WTC11 (cell line): ENCODE results near the gene NCAPD2. TPM values are rescaled to one million over a fixed set of nuclear protein-coding genes. Genes with fewer than 3 reads are reported as not detected.
A peak's percentile ranks its signal among the peaks of the same experiment; 100 is the strongest.

Source experiments
- ATAC-seq: fragments of 200-7000 bp; cut with Tn5 transposase; 2 replicates; pipeline ENCODE4 v1.10.0; 2021; ENCODE audit warnings: mild to moderate bottlenecking, moderate library complexity
- CTCF ChIA-PET: fragments of 300-600 bp; sonication (Branson Sonifier 250); formaldehyde crosslinking; loops from one replicate; lab custom pipeline; 2021; ENCODE audit warnings: antibody characterized with exemption; lab: Charles Lee
- POLR2A ChIA-PET: fragments of 350-600 bp; sonication (Branson Sonifier 250); formaldehyde crosslinking; loops from one replicate; lab custom pipeline; 2021; ENCODE audit warnings: antibody characterized with exemption; lab: Charles Lee
- DNase-seq: peaks from one replicate; pipeline ENCODE4 v3.0.0; 2021; ENCODE audit warnings: low spot score
- H3K27ac Mint-ChIP-seq: 2 replicates; pipeline ENCODE4 v1.8.0; 2021; ENCODE audit warnings: mixed read lengths
- H3K27me3 Mint-ChIP-seq: 2 replicates; pipeline ENCODE4 v1.8.0; 2021; ENCODE audit warnings: low read depth, mild to moderate bottlenecking, moderate library complexity, mixed read lengths
- H3K36me3 Mint-ChIP-seq: 2 replicates; pipeline ENCODE4 v1.8.0; 2021; ENCODE audit warnings: mixed read lengths
- H3K4me1 Mint-ChIP-seq: 2 replicates; pipeline ENCODE4 v1.8.0; 2022; ENCODE audit warnings: mixed read lengths
- H3K4me3 Mint-ChIP-seq: 2 replicates; pipeline ENCODE4 v1.8.0; 2021; ENCODE audit warnings: mild to moderate bottlenecking, moderate library complexity, mixed read lengths
- H3K9me3 Mint-ChIP-seq: 2 replicates; pipeline ENCODE4 v1.8.0; 2021; ENCODE audit warnings: mixed read lengths
- CREB1 ChIP-seq: sonication (generic); formaldehyde crosslinking; IDR thresholded peaks from 2 replicates; pipeline ENCODE4 v1.8.0; 2023; ENCODE audit warnings: mild to moderate bottlenecking, missing genetic modification reagents
- ESRRA ChIP-seq: sonication (generic); formaldehyde crosslinking; IDR thresholded peaks from 2 replicates; pipeline ENCODE4 v1.8.1; 2022; ENCODE audit warnings: mild to moderate bottlenecking, missing genetic modification reagents, borderline replicate concordance
- ETV6 ChIP-seq: sonication (generic); formaldehyde crosslinking; IDR thresholded peaks from 2 replicates; pipeline ENCODE4 v1.8.1; 2022; ENCODE audit warnings: mild to moderate bottlenecking, missing genetic modification reagents
- GTF2I ChIP-seq: fragments of 250-450 bp; sonication (Bioruptor Pico); conservative IDR thresholded peaks from 2 replicates; pipeline ENCODE4 v1.4.0; 2021; ENCODE audit warnings: mild to moderate bottlenecking
- IRF2 ChIP-seq: sonication (generic); formaldehyde crosslinking; IDR thresholded peaks from 2 replicates; pipeline ENCODE4 v1.8.0; 2022; ENCODE audit warnings: low read depth, missing genetic modification reagents, borderline replicate concordance
- NR3C1 ChIP-seq: sonication (generic); formaldehyde crosslinking; conservative IDR thresholded peaks from 2 replicates; pipeline ENCODE4 v1.8.1; 2023; ENCODE audit warnings: low read depth, mild to moderate bottlenecking, missing genetic modification reagents
- PRRX2 ChIP-seq: fragments of 250-450 bp; sonication (Bioruptor Pico); IDR thresholded peaks from 2 replicates; pipeline ENCODE4 v1.8.0; 2021; ENCODE audit warnings: mild to moderate bottlenecking
- ZNF138 ChIP-seq: sonication (generic); formaldehyde crosslinking; conservative IDR thresholded peaks from 2 replicates; pipeline ENCODE4 v1.8.1; 2022; ENCODE audit warnings: mild to moderate bottlenecking, moderate library complexity, missing genetic modification reagents
- ZNF396 ChIP-seq: fragments of 250-450 bp; sonication (Bioruptor Pico); IDR thresholded peaks from 2 replicates; pipeline ENCODE4 v1.8.0; 2021; ENCODE audit warnings: mild to moderate bottlenecking, moderate library complexity, borderline replicate concordance
- ZNF416 ChIP-seq: fragments of 250-450 bp; sonication (Bioruptor Pico); IDR thresholded peaks from 2 replicates; pipeline ENCODE4 v1.9.0; 2021; ENCODE audit warnings: mild to moderate bottlenecking, inconsistent platforms
- ZNF423 ChIP-seq: fragments of 250-450 bp; sonication (Bioruptor Pico); IDR thresholded peaks from 2 replicates; pipeline ENCODE4 v2.1.2; 2022; ENCODE audit warnings: mild to moderate bottlenecking, moderate library complexity
- total RNA-seq: library from RNA; stranded (reverse); gene quantifications from 3 replicates; pipeline ENCODE4 v1.2.3, GENCODE V29; 2021
- TF ChIP-seq, protein P1 (sequence below): sonication (generic); formaldehyde crosslinking; IDR thresholded peaks from 2 replicates; pipeline ENCODE4 v1.8.0; 2023; ENCODE audit warnings: mild to moderate bottlenecking, missing genetic modification reagents
- TF ChIP-seq, protein P2 (sequence below): fragments of 250-450 bp; sonication (Bioruptor Pico); IDR thresholded peaks from 2 replicates; pipeline ENCODE4 v2.1.2; 2022; ENCODE audit warnings: mild to moderate bottlenecking, moderate library complexity
- TF ChIP-seq, protein P3 (sequence below): sonication (generic); formaldehyde crosslinking; IDR thresholded peaks from 2 replicates; pipeline ENCODE4 v1.8.1; 2023; ENCODE audit warnings: mild to moderate bottlenecking, missing genetic modification reagents
- TF ChIP-seq, protein P4 (sequence below): sonication (generic); formaldehyde crosslinking; IDR thresholded peaks from 2 replicates; pipeline ENCODE4 v1.8.1; 2022; ENCODE audit warnings: mild to moderate bottlenecking, moderate library complexity, missing genetic modification reagents
- TF ChIP-seq, protein P5 (sequence below): sonication (generic); formaldehyde crosslinking; conservative IDR thresholded peaks from 2 replicates; pipeline ENCODE4 v1.8.1; 2022; ENCODE audit warnings: mild to moderate bottlenecking, missing genetic modification reagents
- TF ChIP-seq, protein P6 (sequence below): fragments of 250-450 bp; sonication (Bioruptor Pico); IDR thresholded peaks from 2 replicates; pipeline ENCODE4 v1.9.0; 2021; ENCODE audit warnings: moderate library complexity, mild to moderate bottlenecking, inconsistent platforms, borderline replicate concordance
- TF ChIP-seq, protein P7 (sequence below): sonication (generic); formaldehyde crosslinking; IDR thresholded peaks from 2 replicates; pipeline ENCODE4 v1.8.0; 2022; ENCODE audit warnings: mild to moderate bottlenecking, missing genetic modification reagents

Gene NCAPD2
- total RNA-seq, 1 experiment from 2014 or later, result 141 TPM

DNA sequence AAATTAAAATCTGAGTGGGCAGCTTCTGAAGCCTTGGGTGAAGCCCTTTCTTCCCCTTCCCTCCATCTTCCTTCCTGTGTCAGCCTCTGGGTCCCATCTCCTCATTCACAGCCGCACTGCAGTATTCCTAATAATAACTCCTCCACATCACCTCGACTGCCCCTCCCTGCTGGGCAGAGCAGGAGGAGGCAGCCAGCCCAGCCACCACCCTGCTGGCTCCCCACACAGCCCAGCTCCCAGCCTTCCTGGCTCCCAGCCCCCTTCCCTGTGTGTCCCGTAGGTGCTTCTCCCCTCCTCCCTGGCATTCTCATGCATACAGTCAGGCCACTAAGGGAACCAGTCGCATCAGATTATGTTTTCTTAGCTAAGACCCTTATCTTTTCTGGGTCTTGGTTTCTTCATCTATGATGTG lies 58.2 kb downstream of the NCAPD2 start:
- no peak for ATAC-seq
- CTCF ChIA-PET, result interaction anchor here (0.9 to 13.4 kb wide), 6 partner anchors 12 to 201 kb away, joined by 3 to 195 read pairs (median 8); partner anchors contain the start of genes MLF2 and VAMP1
- Mint-ChIP-seq H3K36me3 (peaks cover 18% of the 10 kb centered on the region), H3K9me3 (no peaks in the 10 kb centered on the region), H3K4me1 (peaks cover 29% of the 10 kb centered on the region), H3K4me3 (no peak overlapping the region), H3K27me3 (no peaks in the 10 kb centered on the region), H3K27ac (peak overlapping the region; percentile 71; the same call in 1 of the 2 replicates)
- POLR2A ChIA-PET, result no interaction called here
- TF ChIP-seq, protein P1, sequence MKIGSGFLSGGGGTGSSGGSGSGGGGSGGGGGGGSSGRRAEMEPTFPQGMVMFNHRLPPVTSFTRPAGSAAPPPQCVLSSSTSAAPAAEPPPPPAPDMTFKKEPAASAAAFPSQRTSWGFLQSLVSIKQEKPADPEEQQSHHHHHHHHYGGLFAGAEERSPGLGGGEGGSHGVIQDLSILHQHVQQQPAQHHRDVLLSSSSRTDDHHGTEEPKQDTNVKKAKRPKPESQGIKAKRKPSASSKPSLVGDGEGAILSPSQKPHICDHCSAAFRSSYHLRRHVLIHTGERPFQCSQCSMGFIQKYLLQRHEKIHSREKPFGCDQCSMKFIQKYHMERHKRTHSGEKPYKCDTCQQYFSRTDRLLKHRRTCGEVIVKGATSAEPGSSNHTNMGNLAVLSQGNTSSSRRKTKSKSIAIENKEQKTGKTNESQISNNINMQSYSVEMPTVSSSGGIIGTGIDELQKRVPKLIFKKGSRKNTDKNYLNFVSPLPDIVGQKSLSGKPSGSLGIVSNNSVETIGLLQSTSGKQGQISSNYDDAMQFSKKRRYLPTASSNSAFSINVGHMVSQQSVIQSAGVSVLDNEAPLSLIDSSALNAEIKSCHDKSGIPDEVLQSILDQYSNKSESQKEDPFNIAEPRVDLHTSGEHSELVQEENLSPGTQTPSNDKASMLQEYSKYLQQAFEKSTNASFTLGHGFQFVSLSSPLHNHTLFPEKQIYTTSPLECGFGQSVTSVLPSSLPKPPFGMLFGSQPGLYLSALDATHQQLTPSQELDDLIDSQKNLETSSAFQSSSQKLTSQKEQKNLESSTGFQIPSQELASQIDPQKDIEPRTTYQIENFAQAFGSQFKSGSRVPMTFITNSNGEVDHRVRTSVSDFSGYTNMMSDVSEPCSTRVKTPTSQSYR (CRISPR knock-in tag), result no peak
- TF ChIP-seq GTF2I (CRISPR knock-in tag) (no peak), IRF2 (no peak), NR3C1 (CRISPR knock-in tag) (no peak), CREB1 (CRISPR knock-in tag) (no peak), ZNF416 (CRISPR knock-in tag) (no peak), ZNF423 (CRISPR knock-in tag) (no peak), ETV6 (no peak), ZNF138 (CRISPR knock-in tag) (no peak), ESRRA (CRISPR knock-in tag) (no peak), PRRX2 (CRISPR knock-in tag) (no peak), ZNF396 (CRISPR knock-in tag) (no peak)
- TF ChIP-seq, protein P2, sequence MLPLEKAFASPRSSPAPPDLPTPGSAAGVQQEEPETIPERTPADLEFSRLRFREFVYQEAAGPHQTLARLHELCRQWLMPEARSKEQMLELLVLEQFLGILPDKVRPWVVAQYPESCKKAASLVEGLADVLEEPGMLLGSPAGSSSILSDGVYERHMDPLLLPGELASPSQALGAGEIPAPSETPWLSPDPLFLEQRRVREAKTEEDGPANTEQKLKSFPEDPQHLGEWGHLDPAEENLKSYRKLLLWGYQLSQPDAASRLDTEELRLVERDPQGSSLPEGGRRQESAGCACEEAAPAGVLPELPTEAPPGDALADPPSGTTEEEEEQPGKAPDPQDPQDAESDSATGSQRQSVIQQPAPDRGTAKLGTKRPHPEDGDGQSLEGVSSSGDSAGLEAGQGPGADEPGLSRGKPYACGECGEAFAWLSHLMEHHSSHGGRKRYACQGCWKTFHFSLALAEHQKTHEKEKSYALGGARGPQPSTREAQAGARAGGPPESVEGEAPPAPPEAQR (CRISPR knock-in tag), result no peak
- TF ChIP-seq, protein P3, sequence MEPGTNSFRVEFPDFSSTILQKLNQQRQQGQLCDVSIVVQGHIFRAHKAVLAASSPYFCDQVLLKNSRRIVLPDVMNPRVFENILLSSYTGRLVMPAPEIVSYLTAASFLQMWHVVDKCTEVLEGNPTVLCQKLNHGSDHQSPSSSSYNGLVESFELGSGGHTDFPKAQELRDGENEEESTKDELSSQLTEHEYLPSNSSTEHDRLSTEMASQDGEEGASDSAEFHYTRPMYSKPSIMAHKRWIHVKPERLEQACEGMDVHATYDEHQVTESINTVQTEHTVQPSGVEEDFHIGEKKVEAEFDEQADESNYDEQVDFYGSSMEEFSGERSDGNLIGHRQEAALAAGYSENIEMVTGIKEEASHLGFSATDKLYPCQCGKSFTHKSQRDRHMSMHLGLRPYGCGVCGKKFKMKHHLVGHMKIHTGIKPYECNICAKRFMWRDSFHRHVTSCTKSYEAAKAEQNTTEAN (CRISPR knock-in tag), result no peak
- TF ChIP-seq, protein P4, sequence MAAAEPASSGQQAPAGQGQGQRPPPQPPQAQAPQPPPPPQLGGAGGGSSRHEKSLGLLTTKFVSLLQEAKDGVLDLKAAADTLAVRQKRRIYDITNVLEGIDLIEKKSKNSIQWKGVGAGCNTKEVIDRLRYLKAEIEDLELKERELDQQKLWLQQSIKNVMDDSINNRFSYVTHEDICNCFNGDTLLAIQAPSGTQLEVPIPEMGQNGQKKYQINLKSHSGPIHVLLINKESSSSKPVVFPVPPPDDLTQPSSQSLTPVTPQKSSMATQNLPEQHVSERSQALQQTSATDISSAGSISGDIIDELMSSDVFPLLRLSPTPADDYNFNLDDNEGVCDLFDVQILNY (CRISPR knock-in tag), result no peak
- TF ChIP-seq, protein P5, sequence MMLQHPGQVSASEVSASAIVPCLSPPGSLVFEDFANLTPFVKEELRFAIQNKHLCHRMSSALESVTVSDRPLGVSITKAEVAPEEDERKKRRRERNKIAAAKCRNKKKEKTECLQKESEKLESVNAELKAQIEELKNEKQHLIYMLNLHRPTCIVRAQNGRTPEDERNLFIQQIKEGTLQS (CRISPR knock-in tag), result no peak
- TF ChIP-seq, protein P6, sequence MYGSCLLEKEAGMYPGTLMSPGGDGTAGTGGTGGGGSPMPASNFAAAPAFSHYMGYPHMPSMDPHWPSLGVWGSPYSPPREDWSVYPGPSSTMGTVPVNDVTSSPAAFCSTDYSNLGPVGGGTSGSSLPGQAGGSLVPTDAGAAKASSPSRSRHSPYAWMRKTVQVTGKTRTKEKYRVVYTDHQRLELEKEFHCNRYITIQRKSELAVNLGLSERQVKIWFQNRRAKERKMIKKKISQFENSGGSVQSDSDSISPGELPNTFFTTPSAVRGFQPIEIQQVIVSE (CRISPR knock-in tag), result no peak
- TF ChIP-seq, protein P7, sequence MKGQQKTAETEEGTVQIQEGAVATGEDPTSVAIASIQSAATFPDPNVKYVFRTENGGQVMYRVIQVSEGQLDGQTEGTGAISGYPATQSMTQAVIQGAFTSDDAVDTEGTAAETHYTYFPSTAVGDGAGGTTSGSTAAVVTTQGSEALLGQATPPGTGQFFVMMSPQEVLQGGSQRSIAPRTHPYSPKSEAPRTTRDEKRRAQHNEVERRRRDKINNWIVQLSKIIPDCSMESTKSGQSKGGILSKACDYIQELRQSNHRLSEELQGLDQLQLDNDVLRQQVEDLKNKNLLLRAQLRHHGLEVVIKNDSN (CRISPR knock-in tag), result no peak
- DNase-seq, result no peak
